ENCODE results near the gene WFS1.
A peak's percentile ranks its signal among the peaks of the same experiment; 100 is the strongest.

The WFS1 gene

GRCh38 chr4:6340446-6341015 is 70.9 kb downstream of the WFS1 start:
- TF ChIP-seq CTCF (IDR thresholded peaks at IDR 0.05; ENCODE audit: borderline replicate concordance, insufficient read depth, low read depth, low read length): no peak
- no peak overlapping the region for H3K4me3 ChIP-seq (ENCODE audit: low read depth, low read length)

GRCh38 chr4:6341696-6342095 is 72.0 kb downstream of the WFS1 start:
- no peak for TF ChIP-seq CTCF (IDR thresholded peaks at IDR 0.05; ENCODE audit: borderline replicate concordance, insufficient read depth, low read depth, low read length)
- no peak overlapping the region for H3K4me3 ChIP-seq (ENCODE audit: low read depth, low read length)

- TF ChIP-seq CTCF (IDR thresholded peaks at IDR 0.05; ENCODE audit: borderline replicate concordance, insufficient read depth, low read depth, low read length): no peak
- H3K4me3 ChIP-seq (ENCODE audit: low read depth, low read length): no peak overlapping the region
These were observed 73.1 kb downstream of the WFS1 start for GRCh38 chr4:6342530-6343293.

GRCh38 chr4:6343939-6344408 is 74.3 kb downstream of the WFS1 start:
- peak; percentile 29; the same call in 1 of the 2 replicates for TF ChIP-seq CTCF (IDR thresholded peaks at IDR 0.05; ENCODE audit: borderline replicate concordance, insufficient read depth, low read depth, low read length)
- H3K4me3 ChIP-seq (ENCODE audit: low read depth, low read length): no peak overlapping the region

- no peak for TF ChIP-seq CTCF (IDR thresholded peaks at IDR 0.05; ENCODE audit: borderline replicate concordance, insufficient read depth, low read depth, low read length)
- H3K4me3 ChIP-seq (ENCODE audit: low read depth, low read length): no peak overlapping the region
These were observed 75.6 kb downstream of the WFS1 start for GRCh38 chr4:6345096-6345830.

GRCh38 chr4:6345866-6346265 is 76.2 kb downstream of the WFS1 start:
- TF ChIP-seq CTCF (IDR thresholded peaks at IDR 0.05; ENCODE audit: borderline replicate concordance, insufficient read depth, low read depth, low read length): no peak
- H3K4me3 ChIP-seq (ENCODE audit: low read depth, low read length): no peak overlapping the region
